ENCODE results near the gene ACTR6.
"Not testable (repeated sequence)": the region's sequence is repeated elsewhere in the genome, so short reads cannot be mapped to it uniquely, and the experiment has no call there.

Gene ACTR6

DNA sequence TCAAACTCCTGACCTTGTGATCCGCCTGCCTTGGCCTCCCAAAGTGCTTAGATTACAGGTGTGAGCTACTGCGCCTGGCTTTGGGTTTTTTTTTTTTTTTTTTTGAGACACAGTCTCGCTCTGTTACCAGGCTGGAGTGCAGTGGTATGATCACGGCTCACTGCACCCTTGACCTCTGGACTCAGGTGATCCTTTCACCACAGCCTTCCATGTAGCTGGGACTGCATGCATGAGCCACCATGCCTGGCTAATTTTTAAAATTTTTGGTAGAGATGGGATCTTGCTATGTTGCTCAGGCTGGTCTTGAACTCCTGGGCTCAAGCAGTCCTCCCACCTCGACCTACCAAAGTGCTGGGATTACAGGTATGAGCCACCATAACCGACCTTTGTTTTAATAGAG is 21.6 kb downstream of the ACTR6 start:
- not testable (repeated sequence) for DNase-seq

DNA sequence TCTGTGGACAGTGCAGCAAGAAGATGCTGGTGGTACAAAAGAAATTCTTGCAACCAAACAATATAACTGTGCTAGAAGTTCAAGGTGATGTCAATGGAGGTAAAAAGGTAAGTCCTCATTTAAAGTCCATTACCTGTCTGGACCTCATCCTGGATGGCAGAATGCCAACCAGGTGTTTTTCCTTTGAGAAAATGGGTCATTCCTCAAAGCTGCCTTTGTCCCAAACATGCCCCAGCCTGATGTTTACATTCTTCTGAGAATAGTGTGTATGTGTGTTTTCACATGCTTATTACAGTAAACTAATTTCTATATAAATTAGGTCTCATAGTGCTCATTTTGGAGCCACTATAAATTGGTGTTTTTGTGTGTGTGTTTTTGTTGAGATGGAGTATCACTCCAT is 24.9 kb downstream of the ACTR6 start:
- no peak for DNase-seq

DNA sequence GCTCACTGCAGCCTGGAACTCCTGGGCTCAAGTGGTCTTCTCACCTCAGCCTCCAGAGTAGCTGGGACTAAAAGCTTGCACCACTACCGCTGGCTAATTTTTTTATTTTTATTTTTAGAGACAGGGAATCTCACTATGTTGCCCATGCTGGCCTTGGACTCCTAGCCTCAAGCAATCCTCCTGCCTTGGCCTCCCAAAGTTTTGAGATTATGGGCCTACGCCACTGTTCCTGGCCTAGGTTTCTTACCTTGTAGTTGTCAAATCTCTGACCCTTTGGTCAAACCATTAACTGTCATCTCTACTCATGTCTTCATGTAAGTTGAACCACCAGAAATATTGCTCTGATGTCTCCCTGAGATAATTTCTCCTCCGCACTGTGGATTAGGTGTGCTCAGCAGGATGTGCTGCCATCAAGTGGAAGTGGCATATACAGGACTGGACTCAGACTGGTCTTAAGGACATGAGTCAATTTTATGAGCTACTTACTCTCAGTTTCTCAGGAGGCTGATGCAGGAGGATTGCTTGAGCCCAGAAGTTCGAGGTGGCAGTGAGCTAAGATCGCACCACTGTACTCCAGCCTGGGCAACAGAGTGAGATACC is 28.5 kb downstream of the ACTR6 start:
- no peak for DNase-seq

DNA sequence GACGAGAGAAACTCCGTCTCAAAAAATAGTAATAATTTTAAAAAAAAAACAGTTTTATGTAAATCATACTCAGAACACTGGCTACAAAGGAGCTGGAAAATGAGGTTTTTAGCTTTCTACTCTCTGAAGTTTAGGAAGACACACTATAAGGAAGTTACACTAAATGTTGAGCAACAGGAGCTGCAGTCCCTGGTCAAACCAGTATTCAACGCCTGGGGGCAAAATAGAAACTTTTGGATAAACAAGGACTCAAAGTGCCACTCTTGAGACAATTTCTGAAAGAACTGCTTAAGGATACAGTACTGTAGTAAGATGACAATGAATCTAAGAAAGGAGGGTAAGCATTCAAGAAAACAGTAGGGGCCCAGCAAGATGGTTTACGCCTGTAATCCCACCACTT is 29.3 kb downstream of the ACTR6 start:
- peak; percentile 18 to 46 (median 32) for DNase-seq

DNA sequence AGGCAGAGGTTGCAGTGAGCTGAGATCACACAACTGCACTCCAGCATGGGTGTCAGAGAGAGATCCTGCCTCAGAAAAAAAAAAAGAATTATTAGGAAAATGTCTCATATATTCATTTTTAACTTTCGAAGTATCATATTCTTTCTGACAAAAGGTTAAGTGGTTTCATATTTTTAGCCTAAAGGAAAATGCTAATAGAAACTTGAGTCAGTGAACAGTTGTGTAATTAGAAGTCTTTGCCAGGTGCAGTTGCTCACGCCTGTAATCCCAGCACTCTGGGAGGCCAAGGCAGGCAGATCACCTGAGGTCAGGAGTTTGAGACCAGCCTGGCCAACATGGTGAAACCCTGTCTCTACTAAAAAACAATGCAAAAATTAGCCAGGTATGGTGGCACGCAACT is 31.3 kb downstream of the ACTR6 start:
- DNase-seq = not testable (repeated sequence)

- DNase-seq = no peak
Measured at GRCh38 chr12:100234166-100234565, 33.6 kb downstream of the ACTR6 start.

DNA sequence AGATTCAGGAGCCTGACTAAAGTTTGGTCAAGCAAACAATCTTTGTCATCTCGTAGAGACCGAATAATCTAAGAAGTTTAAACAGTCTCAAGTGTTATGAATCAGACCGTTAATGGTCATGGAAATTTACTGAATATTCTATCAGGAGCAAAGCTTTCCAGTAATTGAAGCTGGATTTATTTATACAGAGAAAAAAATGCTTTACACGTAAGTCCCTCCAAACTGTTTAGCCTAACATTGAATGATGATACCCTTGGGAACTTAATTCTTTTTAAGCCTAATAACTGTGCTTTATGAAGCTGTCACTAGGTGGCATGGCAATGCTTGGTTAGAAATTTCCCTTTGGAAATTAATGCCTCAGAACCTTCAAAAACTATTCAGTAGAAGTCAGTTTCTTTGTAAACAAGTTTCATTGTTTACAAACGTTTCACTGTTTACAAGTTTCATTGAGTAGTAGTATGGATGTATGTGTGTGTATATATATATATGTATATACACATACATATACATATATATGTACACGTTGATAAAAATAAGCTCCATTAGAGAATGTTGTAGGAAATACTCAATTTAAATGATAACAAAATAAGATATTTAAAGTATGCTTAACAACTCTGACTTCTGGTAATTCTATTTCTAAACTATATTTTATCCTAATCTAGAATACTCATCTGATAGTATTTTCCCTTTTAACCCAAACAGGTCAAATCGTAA is 34.1 kb downstream of the ACTR6 start:
- peak; percentile 53 to 71 (median 66) for DNase-seq

GRCh38 chr12:100238801-100239200 is 38.2 kb downstream of the ACTR6 start:
- no peak for DNase-seq

- no peak for DNase-seq
Measured at GRCh38 chr12:100239589-100239988, 39.0 kb downstream of the ACTR6 start.

DNA sequence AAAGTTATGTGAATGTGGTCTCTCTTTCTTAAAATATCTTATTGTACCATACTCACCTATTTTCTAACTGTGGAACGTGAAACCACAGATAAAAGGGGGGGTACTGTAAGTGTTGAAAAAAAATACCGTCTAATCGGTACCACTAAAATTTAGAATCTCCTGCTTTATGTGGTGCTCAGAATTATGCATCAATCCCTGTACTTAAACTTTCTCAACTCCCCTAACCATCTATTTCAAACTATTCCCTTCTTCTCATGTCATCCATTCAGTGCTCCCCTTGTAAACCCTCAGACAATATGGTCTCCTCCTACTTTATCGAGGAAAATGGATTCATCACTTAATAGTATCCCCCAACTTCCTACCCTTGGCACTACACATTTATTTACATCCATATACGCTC is 42.5 kb downstream of the ACTR6 start:
- DNase-seq = no peak

- no peak for DNase-seq
Measured at GRCh38 chr12:100247765-100248164, 47.1 kb downstream of the ACTR6 start.

GRCh38 chr12:100248886-100249285 is 48.3 kb downstream of the ACTR6 start:
- no peak for DNase-seq

DNA sequence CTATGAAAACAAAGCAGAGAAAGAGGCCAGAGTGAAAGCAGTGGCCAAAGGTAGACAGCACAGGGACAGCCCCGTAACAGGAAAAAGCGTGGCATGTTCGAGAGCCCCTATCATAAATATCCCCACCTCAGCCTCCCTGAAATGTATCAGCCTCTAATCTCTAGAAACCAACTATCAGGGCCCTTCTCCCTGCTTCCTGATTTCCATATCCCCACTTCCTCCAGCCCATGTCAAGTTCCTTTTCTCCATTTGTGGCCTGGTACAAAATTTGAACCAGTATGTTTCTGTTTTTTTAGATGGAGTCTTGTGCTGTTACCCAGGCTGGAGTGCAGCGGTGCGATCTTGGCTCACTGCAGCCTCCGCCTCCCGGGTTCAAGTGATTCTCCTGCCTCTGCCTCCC is 49.3 kb downstream of the ACTR6 start:
- peak; percentile 15 to 31 (median 24) for DNase-seq

DNA sequence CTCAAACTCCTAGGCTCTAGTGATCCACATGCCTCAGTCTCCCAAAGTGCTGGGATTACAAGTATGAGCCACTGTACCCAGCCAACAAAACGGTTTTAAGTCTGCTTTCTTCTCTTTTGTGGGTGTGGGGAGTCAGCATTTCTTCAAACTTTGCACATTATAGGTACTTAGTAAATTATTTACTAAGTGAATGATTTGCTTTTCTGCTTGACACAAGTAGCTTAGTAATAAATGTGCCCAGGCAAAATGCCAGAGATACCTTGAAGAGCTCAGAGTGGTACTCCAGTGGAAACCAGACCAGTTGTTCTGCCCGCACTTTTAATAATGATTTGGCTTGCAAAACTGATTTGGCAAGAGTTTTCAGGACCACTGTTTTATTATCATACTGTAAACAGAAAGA is 51.3 kb downstream of the ACTR6 start:
- no peak for DNase-seq

DNA sequence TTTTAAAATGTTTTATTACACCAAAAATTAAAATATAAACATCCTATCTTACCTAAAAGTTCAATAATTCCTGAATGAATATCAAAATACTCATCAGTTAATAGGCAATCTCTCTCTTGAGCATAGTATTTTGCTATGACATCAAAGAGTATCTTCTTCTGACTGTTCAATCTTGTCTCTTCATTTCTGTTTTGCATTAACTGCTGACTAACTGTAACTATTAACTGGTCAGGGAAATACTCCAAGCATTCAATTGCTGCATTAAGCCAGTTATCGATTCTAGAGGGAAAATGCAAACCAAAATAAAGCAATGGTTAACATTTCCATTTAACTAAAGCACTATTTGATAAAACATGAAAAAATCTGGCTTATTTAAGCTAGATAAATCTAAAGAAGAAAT is 52.8 kb downstream of the ACTR6 start:
- no peak for DNase-seq

GRCh38 chr12:100254876-100255275 is 54.3 kb downstream of the ACTR6 start:
- DNase-seq = no peak

- no peak for DNase-seq
Measured at GRCh38 chr12:100258127-100258526, 57.5 kb downstream of the ACTR6 start.

GRCh38 chr12:100263131-100263530 is 62.5 kb downstream of the ACTR6 start:
- DNase-seq = no peak

DNA sequence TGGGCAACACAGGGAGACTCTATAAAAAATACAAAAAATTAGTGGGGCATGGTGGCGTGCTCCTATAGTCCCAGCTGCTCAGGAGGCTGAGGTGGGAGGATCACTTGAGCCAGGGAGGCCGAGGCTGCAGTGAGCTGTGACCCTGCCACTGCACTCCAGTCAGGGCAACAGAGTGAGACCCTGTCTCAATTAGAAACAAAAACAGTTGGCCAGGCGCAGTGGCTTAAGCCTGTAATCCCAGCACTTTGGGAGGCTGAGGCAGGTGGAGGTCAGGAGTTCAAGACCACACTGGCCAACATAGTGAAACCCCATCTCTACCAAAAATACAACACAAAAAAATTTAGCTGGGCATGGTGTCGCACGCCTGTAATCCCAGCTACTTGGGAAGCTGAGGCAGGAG is 64.5 kb downstream of the ACTR6 start:
- not testable (repeated sequence) for DNase-seq

DNA sequence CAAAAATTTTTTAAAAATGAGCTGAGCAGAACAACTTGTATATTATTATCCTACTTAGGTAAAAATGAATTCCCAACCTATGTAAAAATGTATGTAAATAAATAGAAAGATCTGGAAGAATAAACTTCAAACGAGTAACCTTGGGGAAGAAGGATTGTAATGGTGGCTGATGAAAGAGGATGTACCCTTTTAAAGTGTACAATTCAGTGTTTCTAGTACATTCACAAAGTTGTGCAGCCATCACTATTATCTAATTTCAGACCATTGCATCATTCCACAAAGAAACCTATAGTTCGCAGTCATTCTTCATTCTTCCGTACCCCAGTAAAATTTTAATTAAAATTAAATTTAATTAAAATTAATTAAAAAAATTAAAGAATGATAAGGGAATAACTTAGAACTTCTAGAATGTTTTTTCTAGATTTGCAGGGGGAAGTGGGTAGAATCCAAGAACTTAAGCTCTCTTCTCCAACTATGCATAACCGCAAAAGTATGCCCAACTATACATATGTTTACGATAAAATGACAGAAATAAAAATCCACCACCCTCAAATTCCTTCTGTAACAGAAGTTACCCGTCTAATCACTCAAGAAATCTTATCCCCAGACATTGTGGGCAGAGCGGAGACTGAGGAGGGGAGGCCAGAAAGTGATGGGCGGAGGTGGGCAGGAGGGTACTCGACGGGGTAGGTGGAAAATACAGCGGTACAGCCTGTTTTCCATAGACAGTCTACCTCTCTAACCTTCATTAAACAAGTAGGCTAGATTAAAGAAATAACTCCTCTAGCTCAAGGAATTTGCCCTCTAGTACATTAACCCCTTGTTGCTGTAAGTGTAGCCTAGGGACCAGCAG is 65.3 kb downstream of the ACTR6 start:
- no peak for DNase-seq

DNA sequence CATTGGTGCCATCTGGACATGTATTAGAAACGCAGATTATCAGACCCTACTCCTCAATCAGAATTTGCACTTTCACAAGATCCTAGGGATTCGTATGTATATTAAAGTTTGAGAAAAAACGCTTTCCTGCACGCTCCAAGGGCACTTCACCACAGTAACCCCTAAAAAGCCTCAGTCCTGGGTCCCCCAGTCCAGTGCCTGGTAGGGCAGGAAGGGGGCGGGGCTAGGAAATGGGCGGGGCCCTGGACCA is 65.9 kb downstream of the ACTR6 start:
- DNase-seq = peak in 2 of 3 donors; percentile 85 to 92

- peak; percentile 99 to 100 (median 99) for DNase-seq
Measured at GRCh38 chr12:100266835-100267602, 66.4 kb downstream of the ACTR6 start, which contains the start of the genes DEPDC4 and SCYL2. TSS of gene DEPDC4 (minus strand) at chr12:100267079. CDS start at chr12:100267076, 3 bp downstream. TSS of gene SCYL2 (plus strand) at chr12:100267177. CDS start at chr12:100282971, 15,794 bp downstream.

All from suppressor macrophage treated with lipopolysaccharide for 1 hour (primary cell).